Measurements from ENCODE around the gene ZDHHC4.

- no peak for TF ChIP-seq POLR2A (IDR thresholded peaks at IDR 0.05; ENCODE audit: low read length)
- TF ChIP-seq GATA1 (IDR thresholded peaks at IDR 0.05; ENCODE audit: low read depth, low read length), result no peak
These were observed 56.8 kb downstream of the ZDHHC4 start for GRCh38 chr7:6634021-6634420.
